Left cardiac atrium (tissue), 4 donors: ENCODE measurements around the gene UQCC3. TPM values are rescaled to one million over a fixed set of nuclear protein-coding genes. Genes with fewer than 3 reads are reported as not detected.
"Not testable (repeated sequence)": the region's sequence is repeated elsewhere in the genome, so short reads cannot be mapped to it uniquely, and the experiment has no call there.

Experiments used
- ATAC-seq, 2 donors: fragments of 200-7000 bp; cut with Tn5 transposase; one replicate each; pipeline ENCODE4 v1.9.1; 2020; ENCODE audit warnings: mild to moderate bottlenecking in 2 of 2, moderate library complexity in 2 of 2
- DNase-seq: peaks from one replicate; pipeline ENCODE4 v3.0.0-alpha.2; 2020
- intact Hi-C, 2 donors: fragments of 100-400 bp; cut with DNase I; formaldehyde crosslinking; loops; one replicate each; pipeline versions ENCODE4 v1.14.1 to v1.15.1; 2022 to 2023
- total RNA-seq, 2 donors: library from RNA; stranded (reverse); fragmentation: NEBNext Ultra II Directional; extraction: Animal tissue kit (Norgen Biotek cat#: 25700); gene quantifications; one replicate each; pipeline ENCODE4 v1.2.1, GENCODE V29; 2021
- donor health status: DM: no; HTN: yes; CAD: no.
- donor health status: DM: no; HTN: yes; CAD: no; lungs with severe emphysema.
- donor health status: DM: yes; HTN: yes; CAD: no.
- donor health status: Dilated cardiomyopathy.

Gene UQCC3
- total RNA-seq, 2 donors from 2014 or later = 6.2 to 7.0 TPM

DNA sequence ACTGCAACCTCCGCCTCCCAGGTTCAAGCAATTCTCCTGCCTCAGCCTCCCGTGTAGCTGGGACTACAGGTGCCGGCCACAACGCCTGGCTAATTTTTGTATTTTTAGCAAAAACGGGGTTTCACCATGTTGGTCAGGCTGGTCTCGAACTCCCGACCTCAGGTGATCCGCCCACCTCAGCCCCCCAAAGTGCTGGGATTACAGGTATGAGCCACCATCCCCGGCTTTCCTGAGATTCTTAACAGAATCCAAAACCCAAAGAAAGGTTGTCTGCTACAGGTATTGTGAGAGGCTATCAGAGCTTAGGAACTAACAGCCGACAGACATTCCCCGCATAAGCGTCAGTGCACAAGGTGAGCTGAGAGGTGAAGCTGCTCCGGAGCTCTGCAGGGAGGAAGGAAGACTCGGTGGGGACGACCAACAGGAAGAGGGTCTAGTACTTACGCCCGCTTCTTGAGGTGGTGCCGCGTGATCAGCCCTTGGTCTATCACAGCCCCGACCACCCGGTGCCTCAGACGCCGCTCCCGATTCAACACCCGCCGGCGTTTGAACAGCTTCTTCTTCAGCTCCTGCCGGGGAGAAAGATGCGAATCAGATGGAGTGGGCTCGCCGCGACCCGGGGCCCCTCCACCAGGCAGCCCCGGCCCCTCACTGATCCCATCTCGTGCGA, 6.9 kb upstream of the UQCC3 start:
- intact Hi-C loops = no loop called here
- no peak for DNase-seq

DNA sequence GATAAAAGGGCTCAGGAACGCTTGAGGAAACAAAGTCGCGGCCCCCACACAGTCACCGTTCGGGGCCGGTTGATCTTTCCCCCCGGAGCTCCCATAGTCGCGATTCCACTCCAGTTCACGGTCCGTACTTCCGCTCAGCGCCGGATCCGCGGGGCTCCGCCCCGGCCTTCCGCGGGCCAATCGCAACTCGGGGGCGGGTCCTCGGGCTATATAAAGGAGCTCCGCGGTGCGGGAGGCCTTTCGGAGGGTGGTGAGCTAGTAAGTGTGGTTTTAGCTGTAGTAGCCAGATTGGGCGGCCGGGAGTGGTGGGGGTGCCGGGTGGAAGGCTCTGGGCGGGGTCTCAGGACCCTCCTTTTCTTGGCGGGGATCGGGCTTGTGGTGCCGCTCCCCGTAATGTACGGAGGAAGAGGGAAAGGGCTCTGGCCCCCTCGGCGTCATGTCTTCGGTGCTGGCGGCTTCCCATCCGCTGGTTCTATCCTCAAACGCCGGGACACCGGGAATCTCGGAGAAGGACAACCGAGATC, 6.3 kb upstream of the UQCC3 start, which contains the start of the genes C11orf98 and CSKMT:
C11orf98 (minus strand) TSS at position 136 of the 524 bp plus-strand sequence; CDS start at position 95, 41 bp downstream.
CSKMT (plus strand) TSS at position 238 of the 524 bp plus-strand sequence. CDS start 568 bp downstream, outside the sequence.
- intact Hi-C loops = no loop called here
- peak; percentile 95 for DNase-seq
- peak; percentile 97 to 98 for ATAC-seq

More for the DNA sequence above, 6.9 kb upstream of the UQCC3 start:
- ATAC-seq = peak; percentile 41 to 54

DNA sequence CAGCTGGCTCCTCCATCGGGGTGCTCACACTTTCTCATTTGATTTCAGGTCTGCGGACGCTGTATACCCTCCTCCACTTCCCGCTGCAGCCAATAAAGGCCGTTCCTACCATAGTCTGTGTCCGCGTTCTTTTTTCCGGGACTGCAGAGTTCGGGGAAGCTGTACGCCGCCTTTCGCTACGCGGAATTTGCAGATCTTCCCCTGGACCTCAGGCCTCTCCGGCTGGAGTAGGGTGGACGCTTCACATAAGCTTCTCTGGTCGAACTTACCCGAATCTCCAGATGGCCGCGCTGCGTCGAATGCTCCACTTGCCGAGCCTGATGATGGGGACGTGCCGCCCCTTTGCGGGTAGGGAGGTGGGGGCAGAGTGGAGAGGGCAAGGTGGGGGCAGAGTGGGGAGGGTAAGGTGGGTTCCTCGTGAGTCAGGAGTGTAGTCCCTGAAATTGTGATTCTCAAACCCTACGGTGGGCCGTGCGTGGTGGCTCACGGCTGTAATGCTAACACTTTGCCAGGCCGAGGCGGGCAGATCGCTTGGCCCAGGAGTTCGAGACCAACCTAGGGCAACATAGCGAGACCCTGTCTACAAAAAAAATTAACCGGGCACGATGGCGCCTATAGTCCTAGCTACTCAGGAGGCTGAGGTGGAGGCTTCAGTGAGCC, 5.7 kb upstream of the UQCC3 start:
- ATAC-seq (peak; percentile 51 to 52), DNase-seq (peak; percentile 57)
- intact Hi-C loops = no loop called here

GRCh38 chr11:62666259-62666926, 5.1 kb upstream of the UQCC3 start:
- ATAC-seq (no peak), DNase-seq (no peak)
- intact Hi-C loops = no loop called here

- intact Hi-C loops = no loop called here
- no peak for DNase-seq
- ATAC-seq = no peak
These were observed 4.0 kb upstream of the UQCC3 start for GRCh38 chr11:62667460-62667859.

GRCh38 chr11:62669420-62670161, 1.9 kb upstream of the UQCC3 start:
- DNase-seq = no peak
- intact Hi-C loops = no loop called here

DNA sequence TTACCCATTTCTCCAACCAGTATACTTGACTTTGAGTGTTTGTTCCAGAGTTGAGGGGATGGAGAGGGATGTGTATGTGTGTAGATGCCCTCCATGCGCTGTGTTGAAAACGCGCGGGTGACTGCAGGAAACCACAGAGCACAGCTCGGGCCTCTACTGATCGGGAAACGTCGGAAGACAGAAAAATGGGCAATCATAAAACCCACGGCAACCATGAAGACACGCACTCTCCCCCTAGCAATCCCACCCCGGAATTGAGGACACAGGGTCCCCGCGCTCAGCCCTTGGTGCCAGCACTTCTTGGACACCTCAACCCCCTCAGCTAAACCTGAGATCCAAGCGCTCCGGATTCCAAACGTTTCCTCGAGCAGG, 251 bp upstream of the UQCC3 start:
- ATAC-seq = peak; percentile 32 to 41
- no peak for DNase-seq
- intact Hi-C loops = no loop called here

More at GRCh38 chr11:62669420-62670161, 1.9 kb upstream of the UQCC3 start:
- no peak for ATAC-seq

- intact Hi-C loops = no loop called here
- DNase-seq (no peak), ATAC-seq (no peak)
These were observed 1.7 kb downstream of the UQCC3 start for GRCh38 chr11:62673196-62673525.

DNA sequence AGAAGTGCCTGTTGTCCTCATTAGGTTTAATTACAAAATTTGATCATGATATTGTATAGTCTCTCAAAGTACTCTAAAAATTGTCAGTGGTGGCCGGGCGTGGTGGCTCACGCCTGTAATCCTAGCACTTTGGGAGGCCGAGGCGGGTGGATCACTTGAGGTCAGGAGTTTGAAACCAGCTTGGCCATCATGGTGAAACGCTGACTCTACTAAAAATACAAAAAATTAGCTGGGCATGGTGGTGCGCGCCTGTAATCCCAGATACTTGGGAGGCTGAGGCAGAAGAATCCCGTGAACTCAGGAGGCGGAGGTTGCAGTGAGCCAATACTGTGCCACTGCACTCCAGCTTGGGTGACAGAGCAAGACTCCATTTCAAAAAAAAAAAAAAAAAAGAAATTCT, 3.9 kb downstream of the UQCC3 start:
- ATAC-seq, DNase-seq, intact Hi-C loops: not testable (repeated sequence)

GRCh38 chr11:62676698-62677097, 5.2 kb downstream of the UQCC3 start:
- DNase-seq (no peak), ATAC-seq (no peak)
- intact Hi-C loops = no loop called here

DNA sequence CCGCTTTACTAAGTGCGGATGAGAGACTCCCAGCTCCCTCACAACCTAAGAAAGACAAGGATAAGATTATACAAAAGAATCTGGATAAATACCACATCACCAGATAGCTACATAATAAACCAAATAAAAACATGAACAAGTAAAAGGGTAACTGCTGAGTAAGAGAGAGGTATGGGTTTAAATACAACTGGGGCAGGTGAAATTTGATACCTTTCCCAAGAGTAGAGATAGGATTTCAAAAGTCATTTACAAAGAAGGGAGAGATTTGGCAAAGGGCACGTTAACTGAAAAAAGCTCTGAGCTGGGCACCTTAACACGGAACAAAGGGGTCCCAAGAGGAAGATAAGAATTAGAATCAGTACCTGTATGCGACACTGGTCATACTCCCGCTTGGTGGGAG, 5.7 kb downstream of the UQCC3 start:
- ATAC-seq = no peak
- intact Hi-C loops = no loop called here
- DNase-seq = no peak

DNA sequence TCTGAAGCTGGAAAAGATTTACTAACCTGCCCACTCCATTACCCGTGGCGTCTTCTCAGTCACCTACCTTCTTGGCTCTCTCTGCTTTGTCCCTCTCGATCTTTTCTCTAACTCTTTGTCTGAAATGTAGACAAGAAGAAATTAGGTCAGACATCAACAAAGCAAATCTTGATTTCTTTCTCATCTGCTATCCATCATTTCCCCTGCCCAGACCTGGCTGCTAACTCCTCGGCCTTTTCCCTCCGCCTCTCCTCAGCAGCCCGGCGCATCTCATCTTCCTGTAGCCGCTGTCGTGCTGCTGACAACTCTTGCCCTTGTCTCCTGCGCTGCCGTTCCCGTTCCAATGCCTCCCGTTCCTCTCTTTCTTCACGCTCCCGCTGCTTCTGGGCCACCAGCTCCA, 6.2 kb downstream of the UQCC3 start:
- intact Hi-C loops = no loop called here
- ATAC-seq (no peak), DNase-seq (no peak)

- no peak for ATAC-seq
- intact Hi-C loops = no loop called here
- DNase-seq = no peak
These were observed 6.9 kb downstream of the UQCC3 start for GRCh38 chr11:62678433-62678769.

- intact Hi-C loops = no loop called here
- DNase-seq (peak; percentile 95), ATAC-seq (peak; percentile 90 to 93)
These were observed 7.6 kb downstream of the UQCC3 start, which contains the start of gene UBXN1 for GRCh38 chr11:62678770-62679696. Gene UBXN1, minus strand, starts transcription at chr11:62679073. Its CDS starts 150 bp downstream, at chr11:62678923.

GRCh38 chr11:62680825-62681240, 9.4 kb downstream of the UQCC3 start:
- peak; percentile 61 to 72 for ATAC-seq
- intact Hi-C loops = no loop called here
- peak; percentile 44 for DNase-seq

GRCh38 chr11:62682518-62682917, 11.0 kb downstream of the UQCC3 start:
- no peak for DNase-seq
- no peak for ATAC-seq
- intact Hi-C loops = no loop called here

- ATAC-seq (peak; percentile 27 to 31), DNase-seq (no peak)
- intact Hi-C loops = no loop called here
These were observed 16.3 kb downstream of the UQCC3 start for GRCh38 chr11:62687508-62688396.
